Measurements from ENCODE around the gene ATXN1.

DNA sequence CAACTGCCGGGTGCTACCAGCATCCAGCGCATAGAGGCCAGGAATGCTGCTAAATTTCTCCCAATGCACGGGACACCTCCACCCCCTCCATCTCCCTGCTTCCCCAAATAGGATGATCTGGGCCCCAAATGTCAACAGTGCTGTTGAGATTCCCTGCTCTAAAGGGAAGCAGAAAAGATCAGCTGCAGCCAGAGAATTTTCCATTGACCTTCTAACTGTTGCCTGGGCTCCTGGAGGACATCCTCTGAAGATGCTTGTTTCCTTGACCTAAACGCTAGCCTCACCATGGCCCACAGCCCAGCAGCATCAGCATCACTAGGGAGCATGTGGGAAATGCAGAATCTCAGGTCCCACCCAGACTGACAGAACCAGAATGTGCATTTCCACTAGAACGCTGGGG is 361.6 kb downstream of the ATXN1 start:
- TF ChIP-seq GATA2 (IDR thresholded peaks at IDR 0.05; ENCODE audit: low read depth, low read length) (no peak), GATA3 (IDR thresholded peaks at IDR 0.05; ENCODE audit: low read depth, low read length) (no peak)
